ENCODE data around the gene HOXA4.

Gene HOXA4

DNA sequence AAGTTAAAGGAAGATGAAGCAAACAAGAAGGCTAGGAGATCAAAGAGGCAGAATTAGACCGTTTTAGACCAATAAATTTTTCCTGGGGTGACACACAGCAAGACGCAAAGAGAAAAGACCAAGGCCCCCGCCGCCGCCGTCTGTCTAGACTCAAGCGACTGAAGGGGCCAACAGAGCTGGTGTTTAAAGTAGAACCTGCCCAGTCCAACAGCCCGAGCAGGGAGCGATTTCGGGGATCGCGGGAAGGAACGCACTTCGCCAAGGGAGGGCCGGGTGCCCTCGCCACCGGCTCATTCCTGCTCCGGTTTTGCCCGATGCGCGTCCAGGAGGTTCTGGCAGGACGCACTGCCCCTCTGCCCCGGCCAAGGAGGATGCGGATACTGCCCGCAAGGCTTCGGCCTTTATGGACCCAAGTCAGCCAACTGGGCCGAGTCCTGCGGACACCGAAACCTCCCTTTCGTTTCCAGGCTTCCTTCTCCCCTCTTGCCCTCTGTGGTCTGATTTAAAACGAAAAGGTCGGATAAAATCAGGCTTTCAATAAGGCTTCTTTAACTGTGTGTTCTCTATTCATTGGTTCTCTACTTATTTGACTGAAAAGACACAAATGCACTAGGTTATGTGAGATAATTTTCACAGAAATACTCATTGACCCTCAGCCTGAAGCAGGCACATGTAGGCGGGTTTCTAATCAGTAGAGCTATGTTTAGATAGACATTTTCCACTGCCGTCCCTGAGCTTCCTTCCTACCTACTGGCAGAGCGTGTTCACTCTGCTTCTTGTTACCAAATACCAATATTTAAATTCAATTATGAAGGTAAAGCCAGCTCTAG, 28.1 kb upstream of the HOXA4 start:
- FAIRE-seq, result no peak

DNA sequence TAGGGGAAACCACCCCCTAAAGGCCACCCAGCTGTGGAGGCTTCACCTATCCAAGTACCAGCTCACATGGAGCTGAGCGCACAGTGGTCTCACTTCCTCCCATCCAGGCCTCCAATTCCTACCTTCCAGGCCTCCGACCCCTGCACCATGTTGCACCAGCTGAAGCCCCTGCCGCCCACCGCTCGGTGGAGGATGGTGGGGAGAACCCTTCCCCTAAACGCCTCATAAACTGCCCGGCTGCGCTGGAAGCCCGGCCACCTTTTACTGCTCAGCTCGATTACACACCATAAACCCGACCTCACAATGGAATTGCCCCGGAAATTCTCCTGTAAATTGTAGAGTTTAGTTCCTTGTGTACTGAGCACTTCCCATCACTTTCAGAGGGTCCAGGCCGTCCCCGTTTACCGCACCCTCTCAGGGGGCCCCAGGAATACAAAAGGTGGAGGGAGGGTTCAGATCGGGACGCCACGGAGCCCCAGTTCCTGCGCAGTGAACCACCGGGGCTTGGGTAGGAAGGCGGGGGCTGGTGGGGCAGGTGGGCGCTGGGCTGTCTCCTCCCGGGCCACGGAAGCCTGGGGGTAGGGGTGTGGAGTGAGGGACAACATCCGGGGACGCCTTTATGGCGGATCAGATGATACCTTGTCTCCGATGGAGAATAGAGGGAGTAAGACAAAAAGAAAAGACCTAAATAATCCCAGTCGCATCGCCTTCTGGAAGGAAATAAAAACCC, 27.3 kb upstream of the HOXA4 start:
- DNase-seq (ENCODE audit: low spot score) (no peak), FAIRE-seq (no peak)

More for the DNA sequence above, 28.1 kb upstream of the HOXA4 start:
- DNase-seq (ENCODE audit: low spot score), result no peak

GRCh38 chr7:27156916-27157701, 26.6 kb upstream of the HOXA4 start:
- FAIRE-seq, result no peak
- no peak for DNase-seq (ENCODE audit: low spot score)

DNA sequence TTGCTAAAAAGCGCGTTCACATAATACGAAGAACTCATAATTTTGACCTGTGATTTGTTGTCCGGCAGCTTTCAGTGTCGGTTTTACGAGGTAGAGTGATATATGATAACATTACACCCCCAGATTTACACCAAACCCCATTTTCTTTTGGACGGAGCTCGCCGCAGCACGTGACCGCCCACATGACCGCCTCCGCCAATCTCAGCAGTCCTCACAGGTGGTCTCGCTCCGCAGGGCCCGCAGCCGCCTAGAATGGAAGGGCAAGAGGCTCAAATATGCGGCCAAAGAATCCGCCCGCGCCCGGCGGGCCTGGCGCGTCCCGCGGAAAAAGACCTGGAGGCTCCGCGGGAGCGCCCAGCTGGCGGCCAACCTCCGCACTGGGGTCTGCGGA, 25.9 kb upstream of the HOXA4 start, which contains the start of gene HOXA7:
Gene HOXA7 (minus strand): TSS at position 168 of the 391 bp plus-strand sequence. CDS start 130 bp downstream, at position 38.
- DNase-seq (ENCODE audit: low spot score) (peak; percentile 3), FAIRE-seq (no peak)

DNA sequence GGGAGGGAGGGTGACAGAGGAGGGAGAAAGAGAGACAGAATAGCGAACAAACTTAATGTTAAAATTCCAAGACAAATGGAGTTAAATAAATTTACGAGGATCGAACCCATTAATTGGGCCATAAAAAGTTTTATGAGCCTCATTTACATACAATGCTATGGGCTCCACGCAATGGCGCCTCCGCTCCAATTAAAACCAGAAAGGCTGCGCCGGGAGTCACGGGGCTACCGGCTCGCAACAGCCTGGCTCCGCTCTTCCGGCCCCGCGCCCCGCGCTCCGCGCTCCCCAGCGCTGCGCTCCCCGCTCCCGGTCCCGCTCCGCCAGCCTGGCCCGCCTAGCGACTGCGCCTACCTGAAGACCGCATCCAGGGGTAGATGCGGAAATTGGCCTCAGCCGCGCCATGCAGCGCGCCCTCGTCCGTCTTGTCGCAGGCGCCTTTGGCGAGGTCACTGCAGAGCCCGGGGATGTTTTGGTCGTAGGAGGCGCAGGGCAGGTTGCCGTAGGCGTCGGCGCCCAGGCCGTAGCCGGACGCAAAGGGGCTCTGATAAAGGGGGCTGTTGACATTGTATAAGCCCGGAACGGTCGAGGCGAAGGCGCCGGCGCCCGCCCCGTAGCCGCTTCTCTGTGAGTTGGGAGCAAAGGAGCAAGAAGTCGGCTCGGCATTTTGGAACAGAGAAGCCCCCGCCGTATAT, 25.4 kb upstream of the HOXA4 start:
- FAIRE-seq (no peak), DNase-seq (ENCODE audit: low spot score) (no peak)

DNA sequence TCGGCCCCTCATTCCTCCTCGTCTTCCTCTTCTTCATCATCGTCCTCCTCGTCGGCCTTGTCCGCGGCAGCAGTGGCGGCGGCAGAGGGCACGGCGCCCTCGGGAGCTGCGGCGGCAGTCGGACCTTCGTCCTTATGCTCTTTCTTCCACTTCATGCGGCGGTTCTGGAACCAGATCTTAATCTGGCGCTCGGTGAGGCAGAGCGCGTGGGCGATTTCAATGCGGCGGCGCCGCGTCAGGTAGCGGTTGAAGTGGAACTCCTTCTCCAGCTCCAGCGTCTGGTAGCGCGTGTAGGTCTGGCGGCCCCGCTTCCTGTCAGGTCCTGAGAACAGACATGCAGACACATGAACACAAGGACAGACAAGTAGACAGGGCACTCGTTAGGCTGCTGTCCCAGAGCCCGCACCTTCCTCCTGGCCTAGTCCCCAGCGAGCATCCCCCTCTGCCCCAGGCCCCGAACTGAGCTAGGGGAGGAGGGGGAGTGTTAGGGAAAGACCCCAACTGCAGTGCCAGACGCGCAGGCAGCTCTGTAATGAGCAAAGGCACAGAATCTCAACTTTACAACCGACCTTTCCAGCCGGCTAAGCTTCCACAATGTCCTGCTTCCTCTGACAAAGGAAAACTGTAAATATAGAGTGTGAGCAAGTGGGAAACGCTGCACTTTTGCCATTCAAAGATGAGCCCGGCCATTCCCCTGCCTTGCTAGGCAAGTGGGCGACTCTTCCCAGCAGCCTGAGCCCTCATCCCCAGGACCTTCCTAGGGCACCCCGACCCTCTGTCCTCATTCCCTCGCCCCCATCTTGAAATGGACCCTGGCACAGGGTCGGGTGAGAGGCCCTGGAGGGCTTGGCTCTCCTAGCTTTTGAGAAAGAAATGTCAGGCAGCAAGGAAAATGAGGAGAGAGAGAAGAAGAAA, 24.6 kb upstream of the HOXA4 start:
- no peak for FAIRE-seq
- peak; percentile 34 for DNase-seq (ENCODE audit: low spot score)

DNA sequence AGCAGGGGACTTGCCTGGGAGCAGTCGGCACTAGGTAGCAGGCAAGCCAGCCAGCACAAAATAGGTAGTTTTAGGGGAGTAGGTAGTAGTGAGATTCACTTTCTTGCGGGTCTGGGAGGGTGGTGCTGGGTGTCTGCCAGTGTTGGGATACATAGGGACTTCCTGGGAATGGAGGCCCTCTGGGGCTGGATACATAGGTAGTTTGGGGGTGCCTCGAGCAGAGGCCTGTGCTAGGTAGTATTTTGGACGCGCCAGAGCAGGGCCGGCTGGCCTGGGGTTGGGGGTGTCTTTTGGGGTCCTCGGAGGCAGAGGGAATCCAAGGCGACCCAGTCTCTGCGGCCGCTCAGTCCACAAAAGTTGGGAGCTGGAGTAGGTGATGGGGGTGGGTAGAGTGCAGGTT, 23.8 kb upstream of the HOXA4 start:
- FAIRE-seq (no peak), DNase-seq (ENCODE audit: low spot score) (no peak)

DNA sequence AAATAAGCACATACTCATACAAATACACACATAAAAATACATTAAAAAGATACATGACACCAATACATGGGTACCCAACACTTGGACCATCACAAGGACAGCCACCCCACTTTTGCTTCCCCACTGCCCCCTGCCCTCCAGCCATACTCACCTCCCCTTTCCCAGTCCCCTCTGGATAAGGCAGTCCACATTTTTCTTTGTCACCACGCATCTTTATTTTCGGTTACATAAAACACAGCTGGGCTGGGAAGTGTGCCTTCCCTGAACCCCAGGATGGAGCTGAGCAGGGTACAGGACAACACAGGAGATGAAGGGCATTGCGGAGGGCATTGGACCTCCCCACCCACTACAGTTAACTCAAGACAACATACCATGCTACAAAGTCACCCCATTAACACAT, 23.0 kb upstream of the HOXA4 start:
- FAIRE-seq (no peak), DNase-seq (ENCODE audit: low spot score) (no peak)

DNA sequence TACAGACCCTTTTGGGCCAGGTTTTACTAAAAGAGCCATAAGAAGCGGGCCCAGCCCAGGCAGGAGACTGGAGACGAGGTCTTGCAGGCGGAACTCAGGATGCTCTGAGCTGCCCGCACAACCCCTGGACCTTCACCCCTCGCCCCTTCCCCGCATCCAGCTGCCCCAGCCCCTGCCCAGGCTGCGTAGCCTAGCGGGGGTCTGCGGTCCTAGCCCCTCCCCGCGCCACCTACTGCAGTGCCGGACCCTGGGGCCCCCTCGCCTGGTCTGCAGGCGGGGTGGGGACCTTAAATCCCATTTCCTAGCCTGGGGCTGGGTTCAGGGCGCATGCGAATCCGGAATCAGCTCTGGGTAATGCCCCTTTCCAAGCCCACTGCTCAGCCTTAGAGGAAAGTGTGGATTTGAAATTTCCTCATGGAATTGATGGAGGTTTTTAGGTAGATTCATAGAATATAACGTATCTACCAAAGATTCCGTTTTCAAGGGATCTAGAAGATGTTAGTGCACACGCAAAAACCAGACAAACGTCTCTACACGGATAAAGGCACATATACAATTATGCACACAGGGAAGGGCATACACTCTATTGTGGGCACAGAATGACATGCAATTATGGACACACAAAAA, 22.4 kb upstream of the HOXA4 start:
- DNase-seq (ENCODE audit: low spot score) (no peak), FAIRE-seq (no peak)

GRCh38 chr7:27151931-27152815, 21.6 kb upstream of the HOXA4 start, which contains the start of gene HOXA3:
HOXA3 (minus strand) TSS chr7:27152583; CDS start chr7:27110640, 41,943 bp downstream.
- DNase-seq (ENCODE audit: low spot score) (no peak), FAIRE-seq (no peak)

- DNase-seq (ENCODE audit: low spot score) (no peak), FAIRE-seq (no peak)
Observed at GRCh38 chr7:27151341-27151930, 20.9 kb upstream of the HOXA4 start.

DNA sequence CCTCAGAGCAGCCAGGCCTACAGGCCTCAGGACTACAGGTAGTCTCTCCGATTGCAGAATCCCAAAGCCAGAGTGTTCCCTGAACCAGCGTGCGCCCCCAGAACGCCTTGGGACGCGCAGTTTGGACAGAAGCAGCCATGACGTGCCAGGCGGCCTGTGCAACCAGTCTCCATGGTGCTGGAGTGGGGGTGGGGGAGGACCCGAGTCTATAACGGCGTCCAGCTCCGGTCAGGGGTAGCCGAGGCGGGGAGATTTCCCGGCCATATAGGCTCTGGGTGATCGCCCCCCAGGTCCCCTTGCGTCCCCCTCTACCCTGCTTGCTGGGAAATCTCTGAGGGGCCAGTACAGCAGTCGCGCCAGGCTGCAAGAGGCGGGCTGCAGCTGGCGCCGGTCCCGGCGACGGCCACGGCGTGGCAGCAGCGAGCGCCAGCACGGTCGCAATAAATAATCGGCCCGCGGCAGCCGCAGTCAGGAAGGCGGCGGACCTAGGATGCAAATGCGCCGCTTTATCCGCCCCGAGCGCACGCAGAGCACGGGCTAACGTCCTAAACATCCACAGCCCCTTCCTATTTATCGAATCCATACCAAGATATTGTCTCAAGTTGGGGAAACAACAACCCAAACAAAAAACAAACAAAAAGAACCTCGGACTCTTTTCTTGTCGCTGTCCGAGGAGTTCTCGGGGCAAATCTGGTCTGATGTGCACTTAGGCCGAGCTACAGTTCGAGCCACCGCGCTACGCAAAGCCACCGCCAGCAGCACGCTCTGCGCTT, 20.2 kb upstream of the HOXA4 start:
- peak; percentile 62 for DNase-seq (ENCODE audit: low spot score)
- no peak for FAIRE-seq

GRCh38 chr7:27149842-27150567, 19.4 kb upstream of the HOXA4 start:
- peak; percentile 50 for FAIRE-seq
- DNase-seq (ENCODE audit: low spot score), result no peak

GRCh38 chr7:27148756-27149641, 18.4 kb upstream of the HOXA4 start:
- DNase-seq (ENCODE audit: low spot score) (peak; percentile 34), FAIRE-seq (peak; percentile 42)

- FAIRE-seq (peak; percentile 81), DNase-seq (ENCODE audit: low spot score) (peak; percentile 68)
Observed at GRCh38 chr7:27148031-27148755, 17.6 kb upstream of the HOXA4 start.
